Fibroblast of skin of left biceps (primary cell): Measurements from ENCODE around the gene ADGRL3.
"Not testable (repeated sequence)": the region's sequence is repeated elsewhere in the genome, so short reads cannot be mapped to it uniquely, and the experiment has no call there.

Experiments used
- DNase-seq, 2 experiments: peaks; one replicate each; pipeline ENCODE4 v3.0.0-alpha.2; 2013; ENCODE audit warnings: low read depth in 2 of 2

ADGRL3 gene

DNA sequence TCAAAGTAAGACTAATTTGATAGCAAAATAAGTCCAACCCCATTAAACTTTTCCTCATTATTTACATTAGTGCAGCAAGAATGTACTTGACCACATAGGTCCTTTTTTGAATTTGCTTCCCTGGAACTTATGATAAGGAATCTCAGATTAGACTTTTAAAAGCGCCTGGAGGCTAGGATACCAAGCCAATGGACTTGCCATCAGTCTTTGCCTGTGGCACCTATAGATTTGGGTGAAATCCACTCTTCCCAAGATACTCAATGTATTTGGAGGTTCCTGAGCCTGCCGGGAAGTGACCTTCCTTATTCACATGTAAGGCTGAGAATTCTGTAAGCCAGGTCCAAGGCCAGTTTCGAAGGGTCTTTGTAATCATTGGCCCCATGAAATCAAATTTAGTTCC lies 553.6 kb downstream of the ADGRL3 start:
- DNase-seq = no peak

DNA sequence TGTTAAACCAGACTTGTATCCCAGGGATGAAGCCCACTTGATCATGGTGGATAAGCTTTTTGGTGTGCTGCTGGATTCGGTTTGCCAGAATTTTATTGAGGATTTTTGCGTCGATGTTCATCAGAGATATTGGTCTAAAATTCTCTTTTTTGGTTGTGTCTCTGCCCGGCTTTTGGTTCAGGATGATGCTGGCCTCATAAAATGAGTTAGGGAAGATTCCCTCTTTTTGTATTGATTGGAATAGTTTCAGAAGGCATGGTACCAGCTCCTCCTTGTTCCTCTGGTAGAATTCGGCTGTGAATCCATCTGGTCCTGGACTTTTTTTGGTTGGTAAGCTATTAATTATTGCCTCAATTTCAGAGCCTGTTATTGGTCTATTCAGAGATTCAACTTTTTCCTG lies 556.8 kb downstream of the ADGRL3 start:
- not testable (repeated sequence) for DNase-seq

GRCh38 chr4:61757983-61758382 lies 557.9 kb downstream of the ADGRL3 start:
- not testable (repeated sequence) for DNase-seq

DNA sequence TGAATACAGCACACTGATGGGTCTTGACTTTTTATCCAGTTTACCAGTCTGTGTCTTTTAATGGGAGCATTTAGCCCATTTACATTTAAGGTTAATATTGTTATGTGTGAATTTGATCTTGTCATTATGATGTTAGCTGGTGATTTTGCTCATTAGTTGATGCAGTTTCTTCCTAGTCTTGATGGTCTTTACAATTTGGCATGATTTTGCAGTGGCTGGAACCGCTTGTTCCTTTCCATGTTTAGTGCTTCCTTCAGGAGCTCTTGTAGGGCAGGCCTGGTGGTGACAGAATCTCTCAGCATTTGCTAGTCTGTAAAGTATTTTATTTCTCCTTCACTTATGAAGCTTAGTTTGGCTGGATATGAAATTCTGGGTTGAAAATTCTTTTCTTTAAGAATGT lies 558.5 kb downstream of the ADGRL3 start:
- not testable (repeated sequence) for DNase-seq

GRCh38 chr4:61759245-61759644 lies 559.1 kb downstream of the ADGRL3 start:
- DNase-seq = not testable (repeated sequence)

DNA sequence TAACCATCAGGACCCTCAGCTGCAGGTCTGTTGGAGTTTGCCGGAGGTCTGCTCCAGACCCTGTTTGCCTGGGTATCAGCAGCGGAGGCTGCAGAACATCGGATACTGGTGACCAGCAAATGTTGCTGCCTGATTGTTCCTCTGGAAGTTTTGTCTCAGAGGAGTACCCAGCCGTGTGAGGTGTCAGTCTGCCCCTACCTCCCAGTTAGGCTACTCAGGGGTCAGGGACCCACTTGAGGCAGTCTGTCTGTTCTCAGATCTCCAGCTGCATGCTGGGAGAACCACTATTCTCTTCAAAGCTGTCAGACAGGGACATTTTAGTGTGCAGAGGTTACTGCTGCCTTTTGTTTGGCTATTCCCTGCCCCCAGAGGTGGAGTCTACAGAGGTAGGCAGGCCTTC lies 559.8 kb downstream of the ADGRL3 start:
- DNase-seq = not testable (repeated sequence)

- no peak for DNase-seq
Measured at GRCh38 chr4:61760820-61761219, 560.7 kb downstream of the ADGRL3 start.

GRCh38 chr4:61762722-61763627 lies 562.8 kb downstream of the ADGRL3 start:
- no peak for DNase-seq

- DNase-seq = no peak
Measured at GRCh38 chr4:61763682-61764081, 563.6 kb downstream of the ADGRL3 start.

DNA sequence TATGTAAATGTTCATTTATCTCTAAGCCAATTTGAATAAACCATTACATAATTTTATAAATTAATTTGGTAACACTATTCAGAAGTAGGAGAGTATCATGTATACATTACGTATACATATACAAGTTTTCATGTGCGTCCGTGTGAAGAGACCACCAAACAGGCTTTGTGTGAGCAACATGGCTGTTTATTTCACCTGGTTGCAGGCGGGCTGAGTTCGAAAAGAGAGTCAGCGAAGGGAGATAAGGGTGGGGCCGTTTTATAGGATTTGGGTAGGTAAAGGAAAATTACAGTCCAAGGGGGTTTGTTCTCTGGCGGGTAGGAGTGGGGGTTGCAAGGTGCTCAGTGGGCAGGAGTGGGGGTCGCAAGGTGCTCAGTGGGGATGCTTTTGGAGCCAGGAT lies 564.0 kb downstream of the ADGRL3 start:
- DNase-seq = not testable (repeated sequence)

GRCh38 chr4:61769444-61770167 lies 569.5 kb downstream of the ADGRL3 start:
- not testable (repeated sequence) for DNase-seq

- DNase-seq = no peak
Measured at GRCh38 chr4:61770456-61770855, 570.3 kb downstream of the ADGRL3 start.

- peak in 1 of 2 experiments; percentile 0 for DNase-seq
Measured at GRCh38 chr4:61771056-61771455, 570.9 kb downstream of the ADGRL3 start.

DNA sequence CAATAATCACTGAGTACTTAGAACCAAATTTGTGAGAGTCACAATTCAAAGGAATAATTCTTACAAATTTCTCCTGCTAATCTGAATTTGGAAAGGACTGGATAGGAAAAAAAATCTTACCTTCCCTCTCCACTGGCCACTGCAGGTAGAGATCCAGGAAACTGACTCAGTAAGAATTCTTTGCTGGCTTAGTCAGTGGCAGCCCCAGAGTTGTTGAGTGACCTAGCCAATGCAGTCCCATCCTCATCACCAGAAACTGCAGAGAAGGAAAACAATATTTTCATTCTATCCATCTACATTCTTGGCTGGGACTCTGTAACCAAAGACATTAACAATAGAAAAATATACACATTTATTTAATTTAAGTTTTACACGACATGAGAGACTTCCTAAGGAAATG lies 572.0 kb downstream of the ADGRL3 start:
- DNase-seq = no peak

- DNase-seq = no peak
Measured at GRCh38 chr4:61773655-61774245, 573.6 kb downstream of the ADGRL3 start.

GRCh38 chr4:61782133-61782532 lies 582.0 kb downstream of the ADGRL3 start:
- no peak for DNase-seq

GRCh38 chr4:61783050-61783449 lies 582.9 kb downstream of the ADGRL3 start:
- DNase-seq = no peak

DNA sequence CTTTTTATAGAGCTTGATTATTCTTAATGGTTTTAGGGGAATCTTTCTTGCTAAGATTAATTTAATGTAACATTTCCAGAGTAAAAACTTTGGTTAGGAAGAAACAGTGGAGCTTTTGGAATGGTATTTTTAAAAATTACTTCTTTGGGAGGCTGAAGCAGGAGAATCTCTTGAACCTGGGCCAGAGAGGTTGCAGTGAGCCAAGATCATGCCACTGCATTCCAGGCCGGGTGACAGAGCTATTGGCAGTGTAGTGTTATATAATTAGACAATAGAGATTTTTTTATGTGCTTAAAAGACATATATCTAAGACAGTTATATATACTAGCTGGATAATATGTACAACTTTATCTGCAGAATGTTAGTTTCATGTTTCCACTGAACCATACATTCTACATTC lies 585.6 kb downstream of the ADGRL3 start:
- DNase-seq = no peak

DNA sequence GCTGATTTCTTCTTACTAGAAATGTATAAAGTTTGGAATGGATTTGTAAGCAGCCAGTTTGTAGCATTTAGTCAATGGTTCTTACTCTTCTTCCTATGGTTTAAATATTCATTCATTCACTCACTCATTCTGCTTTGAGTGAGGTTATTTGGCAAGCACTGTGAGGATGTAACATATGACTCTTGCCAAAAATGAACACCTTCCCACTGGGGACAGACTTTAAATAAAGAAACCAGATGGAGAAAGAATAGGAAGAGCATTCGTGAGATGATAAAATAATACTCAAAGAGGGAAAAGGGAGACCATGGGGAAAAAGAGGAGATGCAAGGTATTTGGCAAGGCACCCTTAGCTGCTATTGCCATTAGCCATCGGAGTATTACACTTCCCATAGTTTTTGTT lies 586.1 kb downstream of the ADGRL3 start:
- no peak for DNase-seq

- no peak for DNase-seq
Measured at GRCh38 chr4:61795998-61796397, 595.9 kb downstream of the ADGRL3 start.

DNA sequence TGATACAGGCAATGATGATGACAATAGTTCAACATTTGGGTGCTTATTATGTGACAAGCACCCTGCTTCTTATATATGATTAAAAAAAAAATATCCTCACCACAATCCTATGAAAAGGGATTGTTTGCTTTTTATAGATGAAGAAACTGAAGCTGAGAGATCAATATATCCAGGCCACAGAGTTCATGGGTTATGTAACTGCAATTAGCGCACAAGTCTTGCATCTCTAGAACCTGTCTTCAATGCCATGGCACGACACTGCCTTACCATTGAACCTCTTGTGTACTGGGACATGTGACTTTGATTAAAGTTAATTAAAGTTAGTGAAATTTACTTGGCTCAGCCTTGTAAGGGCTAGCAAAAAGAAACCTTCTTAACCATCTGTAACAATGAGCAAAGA lies 599.7 kb downstream of the ADGRL3 start:
- DNase-seq = no peak

- DNase-seq = no peak
Measured at GRCh38 chr4:61805227-61805626, 605.1 kb downstream of the ADGRL3 start.

GRCh38 chr4:61805979-61806378 lies 605.9 kb downstream of the ADGRL3 start:
- DNase-seq = no peak
